ENCODE results near the gene KRT76.

The KRT76 gene

GRCh38 chr12:52739963-52740362 lies 37.2 kb downstream of the KRT76 start:
- H3K4me3 ChIP-seq (ENCODE audit: control insufficient read depth, low read depth, low read length) = no peak overlapping the region
- no peak for DNase-seq (ENCODE audit: low read depth)
- no peak for TF ChIP-seq CTCF (IDR thresholded peaks at IDR 0.05; ENCODE audit: control insufficient read depth, insufficient read depth, low read depth, low read length, missing control alignments)

DNA sequence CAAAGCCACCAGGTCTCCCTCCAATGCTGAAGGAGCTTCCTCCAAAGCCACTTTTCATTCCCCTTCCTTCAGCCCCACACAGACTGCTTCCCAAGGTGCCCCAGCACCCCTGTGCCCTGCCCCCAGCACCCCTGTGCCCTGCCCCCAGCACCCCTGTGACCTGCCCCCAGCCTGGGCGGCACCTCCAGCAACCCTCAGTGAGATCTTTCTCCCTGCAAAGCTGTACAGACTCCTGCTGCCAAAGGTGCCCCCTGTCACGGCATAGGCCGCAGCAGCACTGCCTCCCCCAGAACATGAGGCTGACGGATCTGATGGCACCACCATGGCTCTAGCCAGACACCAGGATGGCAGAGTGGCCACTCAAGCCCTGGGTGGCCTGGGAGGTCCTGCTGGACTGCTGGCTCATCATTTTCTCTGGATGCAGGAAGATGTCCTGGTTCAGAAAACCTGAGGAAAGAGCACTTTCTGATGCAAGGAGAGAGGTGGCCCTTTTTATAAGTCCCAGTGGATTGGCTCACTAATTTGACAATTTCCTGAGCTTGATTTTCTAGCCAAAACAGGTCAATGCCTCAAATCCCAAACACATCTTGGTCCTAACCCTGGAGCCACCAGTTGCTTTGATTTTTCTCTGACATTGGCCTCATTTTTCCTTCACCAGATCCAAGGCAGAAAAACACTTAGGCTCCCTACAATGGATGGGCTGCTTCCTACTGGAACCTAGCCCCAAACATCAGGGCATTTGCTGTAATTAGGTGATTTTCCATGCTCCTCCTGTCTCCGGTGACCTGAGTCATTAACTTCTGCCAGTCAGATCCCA lies 41.1 kb downstream of the KRT76 start:
- DNase-seq (ENCODE audit: low read depth) = no peak
- no peak for TF ChIP-seq CTCF (IDR thresholded peaks at IDR 0.05; ENCODE audit: control insufficient read depth, insufficient read depth, low read depth, low read length, missing control alignments)
- no peak overlapping the region for H3K4me3 ChIP-seq (ENCODE audit: control insufficient read depth, low read depth, low read length)

DNA sequence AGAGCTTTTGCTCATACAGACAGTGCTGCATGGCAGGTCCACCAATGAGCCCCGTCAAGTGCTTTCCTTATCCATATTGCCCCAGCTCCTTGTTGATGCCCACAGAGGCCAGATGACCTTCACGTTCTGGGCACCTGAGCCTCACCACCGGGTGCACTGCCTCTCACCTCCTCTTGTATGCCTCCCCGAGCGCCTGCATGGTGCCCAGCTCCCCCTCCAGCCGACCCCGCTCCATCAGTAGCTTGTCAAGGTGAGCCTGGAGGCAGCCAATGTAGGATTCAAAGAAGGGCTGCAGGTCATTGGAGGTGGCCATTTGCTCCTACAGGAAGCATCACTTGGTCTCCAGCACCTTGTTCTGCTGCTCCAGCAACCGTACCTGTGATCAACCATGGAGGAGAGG lies 42.0 kb downstream of the KRT76 start:
- no peak overlapping the region for H3K4me3 ChIP-seq (ENCODE audit: control insufficient read depth, low read depth, low read length)
- no peak for TF ChIP-seq CTCF (IDR thresholded peaks at IDR 0.05; ENCODE audit: control insufficient read depth, insufficient read depth, low read depth, low read length, missing control alignments)
- DNase-seq (ENCODE audit: low read depth) = no peak

- TF ChIP-seq CTCF (IDR thresholded peaks at IDR 0.05; ENCODE audit: control insufficient read depth, insufficient read depth, low read depth, low read length, missing control alignments) = no peak
- DNase-seq (ENCODE audit: low read depth) = no peak
- H3K4me3 ChIP-seq (ENCODE audit: control insufficient read depth, low read depth, low read length) = no peak overlapping the region
Measured at GRCh38 chr12:52730793-52731192, 46.4 kb downstream of the KRT76 start.

- DNase-seq (ENCODE audit: low read depth) = no peak
- H3K4me3 ChIP-seq (ENCODE audit: control insufficient read depth, low read depth, low read length) = no peak overlapping the region
- no peak for TF ChIP-seq CTCF (IDR thresholded peaks at IDR 0.05; ENCODE audit: control insufficient read depth, insufficient read depth, low read depth, low read length, missing control alignments)
Measured at GRCh38 chr12:52730383-52730782, 46.8 kb downstream of the KRT76 start.

GRCh38 chr12:52729147-52729546 lies 48.0 kb downstream of the KRT76 start:
- no peak overlapping the region for H3K4me3 ChIP-seq (ENCODE audit: control insufficient read depth, low read depth, low read length)
- DNase-seq (ENCODE audit: low read depth) = no peak
- no peak for TF ChIP-seq CTCF (IDR thresholded peaks at IDR 0.05; ENCODE audit: control insufficient read depth, insufficient read depth, low read depth, low read length, missing control alignments)
